Stomach (tissue), 4 donors: ENCODE measurements around the gene CCDC192.

ENCODE experiments used
- EP300 ChIP-seq: sonication (generic); formaldehyde crosslinking; IDR thresholded peaks from one replicate; pipeline ENCODE4 v1.6.1; 2017; ENCODE audit warnings: antibody characterized with exemption
- POLR2A ChIP-seq, 4 donors: fragments of 450-650 bp; IDR thresholded peaks; one replicate each; pipeline ENCODE4 v1.6.1; 2016; ENCODE audit warnings: antibody characterized with exemption in 4 of 4, control low read depth in 2 of 4, mild to moderate bottlenecking in 1 of 4, moderate library complexity in 1 of 4
- POLR2AphosphoS5 ChIP-seq, 3 donors: sonication (generic); formaldehyde crosslinking; IDR thresholded peaks; one replicate each; pipeline ENCODE4 v1.6.1; 2016; ENCODE audit warnings: antibody characterized with exemption in 3 of 3
- TF ChIP-seq, protein P1 (sequence below), 7 experiments: fragments of 450-650 bp in 4 of 7; fragments of 200-600 bp in 3 of 7; sonication (generic) in 3 of 7; IDR thresholded peaks; one replicate each; pipeline ENCODE4 v1.5.1; 2016 to 2019; ENCODE audit warnings: antibody characterized with exemption in 7 of 7, control low read depth in 2 of 7, mild to moderate bottlenecking in 1 of 7

DNA sequence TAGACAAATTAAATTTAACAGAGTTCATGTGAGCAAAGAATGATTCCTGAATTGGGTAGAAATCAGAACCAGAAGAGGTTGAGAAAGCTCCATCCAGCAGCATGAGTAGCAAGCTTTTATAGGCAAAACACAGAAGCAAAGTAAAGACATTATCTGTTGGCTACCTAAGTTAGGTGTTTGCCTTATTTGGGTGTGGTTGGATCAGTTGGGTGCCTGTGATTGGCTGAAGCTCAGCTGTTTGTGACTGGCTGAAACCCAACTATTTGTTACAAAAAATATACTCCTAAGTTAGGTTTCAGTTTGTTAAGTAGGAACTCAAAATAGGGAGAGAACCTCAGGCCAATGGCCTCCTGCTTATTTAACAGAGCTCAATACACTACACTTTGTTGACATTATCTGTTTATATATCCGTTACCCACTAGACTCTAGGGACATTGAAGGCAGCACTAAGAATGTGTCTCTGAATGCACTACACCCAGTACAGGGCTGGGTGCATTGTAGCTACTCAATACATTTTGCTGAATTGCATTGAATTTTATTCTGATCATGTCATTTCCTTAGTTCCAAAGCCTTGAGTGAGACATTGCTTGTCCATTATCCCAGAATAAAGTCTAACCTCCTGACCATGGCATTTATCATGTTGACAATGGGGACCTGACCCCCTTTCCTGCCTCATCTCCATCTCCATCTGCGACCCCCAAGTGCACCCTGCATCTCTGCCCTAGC is 98.7 kb downstream of the CCDC192 start:
- TF ChIP-seq, protein P1, sequence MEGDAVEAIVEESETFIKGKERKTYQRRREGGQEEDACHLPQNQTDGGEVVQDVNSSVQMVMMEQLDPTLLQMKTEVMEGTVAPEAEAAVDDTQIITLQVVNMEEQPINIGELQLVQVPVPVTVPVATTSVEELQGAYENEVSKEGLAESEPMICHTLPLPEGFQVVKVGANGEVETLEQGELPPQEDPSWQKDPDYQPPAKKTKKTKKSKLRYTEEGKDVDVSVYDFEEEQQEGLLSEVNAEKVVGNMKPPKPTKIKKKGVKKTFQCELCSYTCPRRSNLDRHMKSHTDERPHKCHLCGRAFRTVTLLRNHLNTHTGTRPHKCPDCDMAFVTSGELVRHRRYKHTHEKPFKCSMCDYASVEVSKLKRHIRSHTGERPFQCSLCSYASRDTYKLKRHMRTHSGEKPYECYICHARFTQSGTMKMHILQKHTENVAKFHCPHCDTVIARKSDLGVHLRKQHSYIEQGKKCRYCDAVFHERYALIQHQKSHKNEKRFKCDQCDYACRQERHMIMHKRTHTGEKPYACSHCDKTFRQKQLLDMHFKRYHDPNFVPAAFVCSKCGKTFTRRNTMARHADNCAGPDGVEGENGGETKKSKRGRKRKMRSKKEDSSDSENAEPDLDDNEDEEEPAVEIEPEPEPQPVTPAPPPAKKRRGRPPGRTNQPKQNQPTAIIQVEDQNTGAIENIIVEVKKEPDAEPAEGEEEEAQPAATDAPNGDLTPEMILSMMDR (IDR thresholded peaks at IDR 0.05): no peak
- no peak for TF ChIP-seq POLR2A (IDR thresholded peaks at IDR 0.05)
- TF ChIP-seq EP300: no peak
- TF ChIP-seq POLR2AphosphoS5 (IDR thresholded peaks at IDR 0.05): no peak
